OCI-LY7 (cell line): Measurements from ENCODE around the gene ZNF438.

Experiments used
- CTCF ChIP-seq: fragments of 200-600 bp; sonication (generic); conservative IDR thresholded peaks from 2 replicates; pipeline ENCODE4 v1.5.1; 2014; ENCODE audit warnings: mild to moderate bottlenecking, antibody characterized with exemption, low read length, moderate library complexity, mixed read lengths
- EZH2phosphoT487 ChIP-seq: fragments of 200-600 bp; sonication (generic); IDR thresholded peaks from 2 replicates; pipeline ENCODE4 v1.6.1; 2018; ENCODE audit warnings: low read depth, borderline replicate concordance, mild to moderate bottlenecking, mixed run types, antibody characterized with exemption, low read length, moderate library complexity, mixed read lengths

- no peak for TF ChIP-seq CTCF
- no peak for TF ChIP-seq EZH2phosphoT487
Measured at GRCh38 chr10:30970760-30971460, 60.8 kb downstream of the ZNF438 start.
